Liver (tissue), 9 donors: ENCODE data around the gene EPHA6. TPM values are rescaled to one million over a fixed set of nuclear protein-coding genes. Genes with fewer than 3 reads are reported as not detected.

Experiments used
- DNase-seq: peaks from one replicate; pipeline ENCODE4 v3.0.0-alpha.2; 2017; ENCODE audit warnings: low spot score
- H3K27ac ChIP-seq, 2 donors: one replicate each; pipeline ENCODE4 v1.7.0; 2013; ENCODE audit warnings: inconsistent platforms in 2 of 2, low read length in 2 of 2, control low read depth in 1 of 2, low read depth in 1 of 2, mild to moderate bottlenecking in 1 of 2
- H3K27me3 ChIP-seq, 4 donors: one replicate each; pipeline versions ENCODE4 v1.6.1 to v1.7.0; 2013; ENCODE audit warnings: low read length in 3 of 4, inconsistent platforms in 1 of 4, mild to moderate bottlenecking in 1 of 4, moderate library complexity in 1 of 4; ENCODE audit not compliant: control insufficient read depth in 4 of 4, insufficient read depth in 4 of 4
- H3K36me3 ChIP-seq, 4 donors: one replicate each; pipeline versions ENCODE4 v1.6.1 to v1.7.0; 2013; ENCODE audit warnings: low read length in 3 of 4, mild to moderate bottlenecking in 3 of 4, low read depth in 1 of 4, moderate library complexity in 1 of 4; ENCODE audit not compliant: control insufficient read depth in 4 of 4, insufficient read depth in 3 of 4
- H3K4me1 ChIP-seq, 4 donors: one replicate each; pipeline versions ENCODE4 v1.6.1 to v1.7.0; 2013; ENCODE audit warnings: low read length in 3 of 4, mild to moderate bottlenecking in 3 of 4, moderate library complexity in 1 of 4; ENCODE audit not compliant: control insufficient read depth in 4 of 4, insufficient read depth in 4 of 4
- H3K4me3 ChIP-seq, 3 donors: one replicate each; pipeline versions ENCODE4 v1.6.1 to v1.7.0; 2013; ENCODE audit warnings: low read length in 3 of 3, control low read depth in 1 of 3, low read depth in 1 of 3, mild to moderate bottlenecking in 1 of 3
- H3K9ac ChIP-seq, 2 donors: one replicate each; pipeline ENCODE4 v1.7.0; 2013; ENCODE audit warnings: low read length in 2 of 2, mild to moderate bottlenecking in 2 of 2, moderate library complexity in 2 of 2, control low read depth in 1 of 2, low read depth in 1 of 2
- H3K9me3 ChIP-seq, 4 donors: one replicate each; pipeline versions ENCODE4 v1.6.1 to v1.7.0; 2013; ENCODE audit warnings: low read length in 3 of 4; ENCODE audit not compliant: control insufficient read depth in 4 of 4
- ATF3 ChIP-seq: IDR thresholded peaks from 2 replicates; pipeline ENCODE4 v1.6.1; 2016; ENCODE audit warnings: antibody characterized with exemption
- CTCF ChIP-seq: fragments of 150-350 bp; IDR thresholded peaks from 2 replicates; pipeline ENCODE4 v1.5.1; 2017; ENCODE audit warnings: improper control_type of control experiment, low read depth, low read length; ENCODE audit not compliant: missing input control
- EGR1 ChIP-seq, 2 donors: IDR thresholded peaks; 2 replicates each; pipeline ENCODE4 v1.6.1; 2016 to 2018; ENCODE audit warnings: antibody characterized with exemption in 2 of 2, low read depth in 2 of 2
- FOXA1 ChIP-seq: IDR thresholded peaks from 2 replicates; pipeline ENCODE4 v1.6.1; 2016; ENCODE audit warnings: antibody characterized with exemption
- FOXA2 ChIP-seq: IDR thresholded peaks from 2 replicates; pipeline ENCODE4 v1.6.1; 2016; ENCODE audit warnings: antibody characterized with exemption
- GABPA ChIP-seq, 2 donors: IDR thresholded peaks in 1 of 2; conservative IDR thresholded peaks in 1 of 2; 2 replicates each; pipeline ENCODE4 v1.6.1; 2016; ENCODE audit warnings: antibody characterized with exemption in 2 of 2, mild to moderate bottlenecking in 1 of 2, moderate library complexity in 1 of 2
- HNF4A ChIP-seq, 2 donors: conservative IDR thresholded peaks; 2 replicates each; pipeline ENCODE4 v1.6.1; 2016; ENCODE audit warnings: antibody characterized with exemption in 2 of 2, mild to moderate bottlenecking in 2 of 2
- HNF4G ChIP-seq: IDR thresholded peaks from 2 replicates; pipeline ENCODE4 v1.6.1; 2016; ENCODE audit warnings: antibody characterized with exemption
- JUND ChIP-seq, 2 donors: IDR thresholded peaks; 2 replicates each; pipeline ENCODE4 v1.6.1; 2016; ENCODE audit warnings: antibody characterized with exemption in 2 of 2
- MAX ChIP-seq: IDR thresholded peaks from 2 replicates; pipeline ENCODE4 v1.6.1; 2016; ENCODE audit warnings: antibody characterized with exemption
- NR2F2 ChIP-seq: IDR thresholded peaks from 2 replicates; pipeline ENCODE4 v1.6.1; 2016; ENCODE audit warnings: antibody characterized with exemption
- RAD21 ChIP-seq, 2 donors: IDR thresholded peaks; 2 replicates each; pipeline ENCODE4 v1.6.1; 2016; ENCODE audit warnings: antibody characterized with exemption in 2 of 2, mild to moderate bottlenecking in 2 of 2
- REST ChIP-seq: IDR thresholded peaks from 2 replicates; pipeline ENCODE4 v1.6.1; 2016; ENCODE audit warnings: antibody characterized with exemption, mild to moderate bottlenecking
- RXRA ChIP-seq, 2 donors: IDR thresholded peaks; 2 replicates each; pipeline ENCODE4 v1.6.1; 2017 to 2018; ENCODE audit warnings: antibody characterized with exemption in 2 of 2, mild to moderate bottlenecking in 1 of 2
- SP1 ChIP-seq: IDR thresholded peaks from 2 replicates; pipeline ENCODE4 v1.6.1; 2018; ENCODE audit warnings: antibody characterized with exemption, mild to moderate bottlenecking
- TAF1 ChIP-seq: conservative IDR thresholded peaks from 2 replicates; pipeline ENCODE4 v1.6.1; 2016; ENCODE audit warnings: antibody characterized with exemption, mild to moderate bottlenecking
- YY1 ChIP-seq: IDR thresholded peaks from 2 replicates; pipeline ENCODE4 v1.6.1; 2016; ENCODE audit warnings: antibody characterized with exemption, mild to moderate bottlenecking
- ZBTB33 ChIP-seq: IDR thresholded peaks from 2 replicates; pipeline ENCODE4 v1.6.1; 2016; ENCODE audit warnings: antibody characterized with exemption
- WGBS: extraction: QIAGEN DNeasy Blood & Tissue Kit; methylation state at CpG from one replicate; pipeline ENCODE4 v1.1.7; 2013; 5-methylcytosine and 5-hydroxymethylcytosine counted together
- polyA plus RNA-seq, 2 donors: library from polyadenylated mRNA; stranded (reverse) in 1 of 2; unstranded in 1 of 2; fragments of 200-250 nt in 1 of 2; fragments of >200 nt in 1 of 2; fragmentation: Nextera tagmentation in 1 of 2; extraction: Ambion mirVana in 1 of 2; gene quantifications; one replicate each; pipeline versions ENCODE4 v1.2.1 to v1.2.3, GENCODE V29; 2013 to 2015
- total RNA-seq, 2 donors: library from RNA; depleted of rRNA; stranded (reverse); fragments of >200 nt; gene quantifications; one replicate each; pipeline ENCODE4 v1.2.3, GENCODE V29; 2014
- donor health status: healthy.
- donor health status: healthy.
- donor health status: healthy.
- donor health status: healthy.
- donor health status: healthy.

The EPHA6 gene
- total and polyA plus RNA-seq, 4 donors = 0.05 to 0.17 (median 0.05) TPM; not detected in 1

GRCh38 chr3:97646932-97647331 lies 832.5 kb downstream of the EPHA6 start:
- no peaks in the 10 kb centered on the region for H3K36me3 ChIP-seq

GRCh38 chr3:97647441-97647982 lies 833.1 kb downstream of the EPHA6 start:
- WGBS = 90% methylated on average over 1 of the region's 1 CpG

More at GRCh38 chr3:97646932-97647331, 832.5 kb downstream of the EPHA6 start:
- no peak overlapping the region for H3K9ac ChIP-seq
- no peak for TF ChIP-seq ZBTB33
- no peak for DNase-seq
- no peaks in the 10 kb centered on the region for H3K4me1 ChIP-seq
- H3K27ac ChIP-seq = no peak overlapping the region
- no peaks in the 10 kb centered on the region for H3K27me3 ChIP-seq
- H3K9me3 ChIP-seq = no peaks in the 10 kb centered on the region
- H3K4me3 ChIP-seq = no peak overlapping the region
- WGBS = 86% methylated on average over 1 of the region's 1 CpG

GRCh38 chr3:97655971-97656370 lies 841.6 kb downstream of the EPHA6 start:
- Histone ChIP-seq H3K9me3 (no peaks in the 10 kb centered on the region), H3K4me1 (no peaks in the 10 kb centered on the region), H3K27me3 (peaks cover 0 to 4% (median 0%) of the 10 kb centered on the region in 4 donors), H3K4me3 (no peak overlapping the region), H3K27ac (no peak overlapping the region), H3K36me3 (no peaks in the 10 kb centered on the region), H3K9ac (no peak overlapping the region)
- no peak for TF ChIP-seq CTCF
- no peak for TF ChIP-seq HNF4A (conservative IDR thresholded peaks at IDR 0.05)
- no peak for TF ChIP-seq FOXA2
- TF ChIP-seq YY1 = no peak
- no peak for TF ChIP-seq NR2F2
- no peak for TF ChIP-seq ZBTB33
- TF ChIP-seq GABPA (IDR thresholded peaks at IDR 0.05 in 1 of 2, conservative IDR thresholded peaks at IDR 0.05 in 1 of 2) = no peak
- TF ChIP-seq TAF1 = no peak
- TF ChIP-seq FOXA1 = no peak
- no peak for TF ChIP-seq MAX
- TF ChIP-seq ATF3 = no peak
- no peak for TF ChIP-seq EGR1 (IDR thresholded peaks at IDR 0.05; ENCODE audit: low read depth in 2 of 2)
- TF ChIP-seq RAD21 (IDR thresholded peaks at IDR 0.05) = no peak
- no peak for TF ChIP-seq SP1
- TF ChIP-seq RXRA (IDR thresholded peaks at IDR 0.05) = no peak
- TF ChIP-seq HNF4G = no peak
- TF ChIP-seq JUND (IDR thresholded peaks at IDR 0.05) = no peak
- no peak for TF ChIP-seq REST
- 43% methylated on average over 1 of the region's 1 CpG for WGBS
- DNase-seq = no peak

More at GRCh38 chr3:97647441-97647982, 833.1 kb downstream of the EPHA6 start:
- Histone ChIP-seq H3K9me3 (no peaks in the 10 kb centered on the region), H3K27ac (no peak overlapping the region), H3K4me3 (no peak overlapping the region), H3K9ac (no peak overlapping the region), H3K27me3 (no peaks in the 10 kb centered on the region), H3K36me3 (no peaks in the 10 kb centered on the region), H3K4me1 (no peaks in the 10 kb centered on the region)
- TF ChIP-seq GABPA (IDR thresholded peaks at IDR 0.05 in 1 of 2, conservative IDR thresholded peaks at IDR 0.05 in 1 of 2) (no peak), RXRA (IDR thresholded peaks at IDR 0.05) (no peak), JUND (IDR thresholded peaks at IDR 0.05) (no peak)
- no peak for DNase-seq
